Measurements from ENCODE around the gene LRP6.

The LRP6 gene

GRCh38 chr12:12081836-12082497, 184.9 kb downstream of the LRP6 start:
- Histone ChIP-seq H3K4me1 (ENCODE audit: control insufficient read depth, insufficient read depth, low read length) (peaks cover 6% of the 10 kb centered on the region), H3K36me3 (ENCODE audit: control insufficient read depth, insufficient read depth, low read length) (no peaks in the 10 kb centered on the region), H3K9me3 (ENCODE audit: control insufficient read depth, insufficient read depth, low read length) (no peaks in the 10 kb centered on the region), H3K27me3 (ENCODE audit: control insufficient read depth, insufficient read depth, low read length) (no peaks in the 10 kb centered on the region), H3K9ac (ENCODE audit: low read depth, low read length) (no peak overlapping the region), H3K4me3 (ENCODE audit: low read depth, low read length) (no peak overlapping the region)

- Histone ChIP-seq H3K9ac (ENCODE audit: low read depth, low read length) (no peak overlapping the region), H3K9me3 (ENCODE audit: control insufficient read depth, insufficient read depth, low read length) (no peaks in the 10 kb centered on the region), H3K27me3 (ENCODE audit: control insufficient read depth, insufficient read depth, low read length) (no peaks in the 10 kb centered on the region), H3K36me3 (ENCODE audit: control insufficient read depth, insufficient read depth, low read length) (no peaks in the 10 kb centered on the region), H3K4me3 (ENCODE audit: low read depth, low read length) (no peak overlapping the region), H3K4me1 (ENCODE audit: control insufficient read depth, insufficient read depth, low read length) (peaks cover 3% of the 10 kb centered on the region)
Observed at GRCh38 chr12:12079291-12079690, 187.6 kb downstream of the LRP6 start.

GRCh38 chr12:12072064-12072760, 194.6 kb downstream of the LRP6 start:
- no peak overlapping the region for H3K4me3 ChIP-seq (ENCODE audit: low read depth, low read length)
- H3K27me3 ChIP-seq (ENCODE audit: control insufficient read depth, insufficient read depth, low read length): no peaks in the 10 kb centered on the region
- H3K9ac ChIP-seq (ENCODE audit: low read depth, low read length): no peak overlapping the region
- peaks cover 11% of the 10 kb centered on the region for H3K4me1 ChIP-seq (ENCODE audit: control insufficient read depth, insufficient read depth, low read length)
- H3K9me3 ChIP-seq (ENCODE audit: control insufficient read depth, insufficient read depth, low read length): no peaks in the 10 kb centered on the region
- no peaks in the 10 kb centered on the region for H3K36me3 ChIP-seq (ENCODE audit: control insufficient read depth, insufficient read depth, low read length)

GRCh38 chr12:12070674-12071656, 195.9 kb downstream of the LRP6 start, which contains the start of gene BCL2L14:
TSS of gene BCL2L14 (plus strand) at chr12:12070939. CDS start at chr12:12079306, 8,367 bp downstream.
- Histone ChIP-seq H3K9ac (ENCODE audit: low read depth, low read length) (no peak within 1 kb of the TSS), H3K9me3 (ENCODE audit: control insufficient read depth, insufficient read depth, low read length) (no peaks in the 10 kb centered on the region), H3K36me3 (ENCODE audit: control insufficient read depth, insufficient read depth, low read length) (no peaks in the 10 kb centered on the region), H3K4me1 (ENCODE audit: control insufficient read depth, insufficient read depth, low read length) (peaks cover 11% of the 10 kb centered on the region), H3K4me3 (ENCODE audit: low read depth, low read length) (no peak within 1 kb of the TSS), H3K27me3 (ENCODE audit: control insufficient read depth, insufficient read depth, low read length) (no peaks in the 10 kb centered on the region)

GRCh38 chr12:12069821-12070548, 196.9 kb downstream of the LRP6 start:
- no peak overlapping the region for H3K9ac ChIP-seq (ENCODE audit: low read depth, low read length)
- no peaks in the 10 kb centered on the region for H3K9me3 ChIP-seq (ENCODE audit: control insufficient read depth, insufficient read depth, low read length)
- H3K36me3 ChIP-seq (ENCODE audit: control insufficient read depth, insufficient read depth, low read length): no peaks in the 10 kb centered on the region
- H3K4me3 ChIP-seq (ENCODE audit: low read depth, low read length): no peak overlapping the region
- no peaks in the 10 kb centered on the region for H3K27me3 ChIP-seq (ENCODE audit: control insufficient read depth, insufficient read depth, low read length)
- H3K4me1 ChIP-seq (ENCODE audit: control insufficient read depth, insufficient read depth, low read length): peaks cover 11% of the 10 kb centered on the region

GRCh38 chr12:12068751-12069150, 198.1 kb downstream of the LRP6 start:
- Histone ChIP-seq H3K36me3 (ENCODE audit: control insufficient read depth, insufficient read depth, low read length) (no peaks in the 10 kb centered on the region), H3K4me3 (ENCODE audit: low read depth, low read length) (no peak overlapping the region), H3K27me3 (ENCODE audit: control insufficient read depth, insufficient read depth, low read length) (no peaks in the 10 kb centered on the region), H3K4me1 (ENCODE audit: control insufficient read depth, insufficient read depth, low read length) (peaks cover 11% of the 10 kb centered on the region), H3K9me3 (ENCODE audit: control insufficient read depth, insufficient read depth, low read length) (no peaks in the 10 kb centered on the region), H3K9ac (ENCODE audit: low read depth, low read length) (no peak overlapping the region)
